GM19238 (cell line): Measurements from ENCODE around the gene BAIAP2L1.
A peak's percentile ranks its signal among the peaks of the same experiment; 100 is the strongest.

Source experiments
- DNase-seq: peaks from one replicate; pipeline ENCODE4 v3.0.0; 2011; ENCODE audit warnings: low spot score; ENCODE audit not compliant: insufficient read length

Gene BAIAP2L1

DNA sequence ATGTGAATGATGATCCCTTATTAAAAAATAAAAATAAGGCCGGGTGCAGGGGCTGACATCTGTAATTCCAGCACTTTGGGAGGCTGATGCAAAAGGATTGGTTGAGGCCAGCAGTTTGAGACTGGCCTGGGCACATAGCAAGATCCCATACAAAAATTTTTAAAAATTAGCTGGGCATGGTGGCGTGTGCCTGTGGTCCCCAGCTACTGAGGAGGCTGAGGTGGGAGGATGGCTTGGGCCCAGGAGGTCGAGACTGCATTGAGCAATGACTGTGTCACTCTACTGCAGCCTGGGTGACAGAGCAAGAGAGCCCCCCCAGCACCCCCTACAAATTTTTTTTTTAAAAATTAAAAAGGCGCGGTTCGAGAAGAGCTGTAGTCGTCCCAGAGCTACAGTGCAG is 120.6 kb downstream of the BAIAP2L1 start:
- DNase-seq = no peak

DNA sequence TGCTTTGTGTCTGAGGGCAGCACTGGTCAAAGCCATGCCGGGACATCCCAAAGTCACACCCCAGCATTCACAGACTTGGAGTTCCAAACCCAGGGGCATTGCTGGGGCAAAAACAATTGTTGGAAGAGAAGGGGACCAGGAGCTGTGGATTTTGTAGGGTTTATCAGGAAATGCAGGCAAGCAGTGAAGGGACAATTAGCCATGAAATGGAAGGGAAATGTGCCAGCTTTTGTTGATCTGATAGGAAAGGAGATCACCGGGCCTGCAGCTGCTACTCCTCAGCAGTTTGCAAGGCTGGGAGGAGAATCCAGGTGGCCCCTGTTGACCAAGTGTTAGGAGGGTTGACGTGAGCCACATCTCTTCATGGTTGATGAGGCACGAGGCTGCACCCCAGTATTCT is 122.0 kb downstream of the BAIAP2L1 start:
- no peak for DNase-seq

DNA sequence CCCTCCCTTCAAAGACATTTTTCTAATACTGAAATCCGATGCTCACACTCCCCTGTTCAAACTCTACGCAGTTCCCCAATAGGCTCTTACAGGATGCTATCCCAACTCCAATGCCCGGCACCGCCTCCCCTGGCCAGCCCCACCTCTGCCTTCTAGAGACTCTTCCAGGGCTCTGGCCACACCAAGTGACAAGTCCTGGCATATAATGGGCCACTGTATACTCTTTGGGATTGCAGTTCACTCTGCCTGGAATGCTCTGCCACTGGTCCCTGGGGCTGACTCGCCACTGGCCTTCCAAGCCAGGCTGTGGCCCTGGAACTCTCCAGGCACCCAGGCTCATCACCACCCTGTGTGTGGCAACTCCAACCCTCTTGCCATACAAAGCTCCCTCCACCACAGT is 122.5 kb downstream of the BAIAP2L1 start:
- no peak for DNase-seq

DNA sequence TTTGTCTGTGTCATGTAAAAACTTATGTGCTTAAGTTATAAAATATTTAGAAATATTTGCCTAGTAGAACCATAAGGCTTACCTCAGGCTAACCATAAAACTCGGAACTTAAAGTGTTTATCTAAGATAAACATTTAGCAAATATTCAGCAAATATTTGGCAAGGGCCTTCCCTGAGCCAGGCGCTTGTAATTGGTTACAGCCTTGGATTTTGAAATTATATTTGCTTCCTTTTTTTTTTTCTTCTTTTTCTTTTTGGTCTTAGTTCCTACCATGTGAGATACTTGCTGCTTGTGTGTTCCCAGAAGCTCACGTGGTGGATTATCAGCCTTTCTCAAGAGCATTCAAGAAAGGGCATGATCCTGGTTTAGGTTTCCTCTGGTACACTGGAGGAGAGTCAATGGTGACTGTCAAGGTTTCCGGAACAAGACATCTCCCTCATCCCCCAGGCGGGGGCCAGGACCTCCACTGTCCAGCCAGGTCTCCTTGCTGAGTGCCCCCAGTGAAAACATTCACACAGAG is 124.6 kb downstream of the BAIAP2L1 start:
- no peak for DNase-seq

DNA sequence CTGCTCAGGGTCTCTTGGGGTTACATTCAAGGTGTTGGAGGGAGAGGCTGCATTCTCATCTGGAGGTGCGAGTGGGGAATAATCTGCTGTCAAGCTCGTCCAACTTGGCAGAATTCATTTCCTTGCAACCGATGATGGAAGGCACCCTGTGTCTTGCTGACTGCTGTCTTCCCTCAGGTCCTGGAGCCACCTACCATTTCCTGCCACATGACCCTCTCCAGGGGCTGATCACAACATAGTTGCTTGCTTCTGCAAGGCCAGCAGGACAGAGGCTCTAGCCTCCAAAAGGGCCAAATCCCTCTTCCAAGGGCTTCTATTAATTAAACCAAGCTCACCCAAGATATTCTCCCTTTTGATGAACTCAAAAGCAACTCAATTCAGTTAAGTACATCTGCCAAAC is 133.6 kb downstream of the BAIAP2L1 start:
- no peak for DNase-seq

DNA sequence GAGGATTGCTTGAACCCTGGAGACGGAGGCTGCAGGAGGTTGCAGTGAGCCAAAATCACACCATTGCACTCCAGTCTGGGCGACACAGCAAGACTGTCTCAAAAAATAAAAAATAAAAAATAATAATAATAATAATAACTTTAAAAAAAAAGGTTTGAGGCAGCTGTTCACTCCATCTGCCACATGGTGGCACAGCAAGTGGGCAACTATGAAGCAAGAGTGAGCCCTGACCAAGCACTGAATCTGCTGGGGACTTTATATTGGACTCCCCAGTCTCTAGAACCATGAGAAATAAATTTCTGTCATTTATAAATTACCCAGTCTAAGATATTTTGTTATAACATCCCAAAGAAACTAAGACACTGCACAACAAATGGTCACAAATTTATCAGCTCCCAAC is 134.1 kb downstream of the BAIAP2L1 start:
- no peak for DNase-seq

DNA sequence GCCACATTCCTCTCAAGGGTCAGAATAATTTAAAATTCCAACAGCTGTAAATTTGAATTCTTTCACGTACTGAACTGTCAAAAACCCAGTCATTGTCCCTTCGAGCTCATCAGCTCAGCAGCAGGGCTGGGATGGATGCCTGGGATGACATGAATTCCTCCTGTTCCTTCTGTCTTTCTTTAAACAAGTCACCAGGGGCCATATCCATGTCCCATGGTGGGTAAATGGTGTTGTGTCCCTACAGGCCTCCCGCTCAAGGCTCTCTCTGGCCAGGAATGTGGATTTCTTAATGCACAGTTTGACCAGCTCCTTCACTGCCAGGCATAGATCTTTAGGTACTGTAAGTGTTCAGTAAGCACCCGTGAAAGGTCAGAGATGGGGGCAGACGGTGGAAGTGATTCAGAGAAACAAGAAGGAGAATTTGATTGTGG is 135.0 kb downstream of the BAIAP2L1 start:
- DNase-seq = no peak

DNA sequence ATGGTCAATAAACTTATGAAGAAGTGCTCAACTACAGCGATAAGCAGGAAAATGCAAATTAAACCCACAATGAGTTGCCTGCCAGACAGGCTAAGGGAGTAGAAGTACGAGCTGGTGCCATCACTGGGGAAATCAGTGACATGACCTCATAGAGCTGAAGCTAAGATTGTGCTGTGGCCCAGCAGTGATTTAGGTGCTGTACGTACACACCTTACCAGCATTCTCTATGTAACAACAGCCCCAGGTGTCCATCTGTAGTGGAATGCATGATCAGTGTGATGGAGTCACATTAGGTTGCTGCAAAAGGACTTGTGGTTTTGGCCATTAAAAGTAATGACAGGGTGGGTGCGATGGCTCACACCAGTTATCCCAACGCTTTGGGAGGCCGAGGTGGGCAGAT is 143.2 kb downstream of the BAIAP2L1 start:
- no peak for DNase-seq

DNA sequence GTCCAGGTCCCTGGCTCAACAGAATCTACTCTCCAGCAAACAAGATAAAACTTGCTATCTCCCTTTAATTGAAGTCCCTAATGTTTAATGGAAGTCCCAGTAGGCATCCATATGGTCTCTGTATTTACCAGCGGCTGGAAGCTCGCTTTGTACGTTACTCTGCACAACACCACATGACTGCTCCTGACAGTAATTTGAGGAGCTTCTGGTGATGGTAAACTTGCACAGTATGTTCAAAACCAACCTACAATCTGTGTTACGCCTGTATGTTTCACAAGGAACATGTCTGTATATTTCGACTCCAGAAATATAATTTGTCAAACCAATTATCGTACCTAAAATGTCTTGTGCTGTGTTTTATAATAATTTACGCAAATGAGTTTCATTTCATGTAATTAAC is 144.5 kb downstream of the BAIAP2L1 start:
- no peak for DNase-seq

DNA sequence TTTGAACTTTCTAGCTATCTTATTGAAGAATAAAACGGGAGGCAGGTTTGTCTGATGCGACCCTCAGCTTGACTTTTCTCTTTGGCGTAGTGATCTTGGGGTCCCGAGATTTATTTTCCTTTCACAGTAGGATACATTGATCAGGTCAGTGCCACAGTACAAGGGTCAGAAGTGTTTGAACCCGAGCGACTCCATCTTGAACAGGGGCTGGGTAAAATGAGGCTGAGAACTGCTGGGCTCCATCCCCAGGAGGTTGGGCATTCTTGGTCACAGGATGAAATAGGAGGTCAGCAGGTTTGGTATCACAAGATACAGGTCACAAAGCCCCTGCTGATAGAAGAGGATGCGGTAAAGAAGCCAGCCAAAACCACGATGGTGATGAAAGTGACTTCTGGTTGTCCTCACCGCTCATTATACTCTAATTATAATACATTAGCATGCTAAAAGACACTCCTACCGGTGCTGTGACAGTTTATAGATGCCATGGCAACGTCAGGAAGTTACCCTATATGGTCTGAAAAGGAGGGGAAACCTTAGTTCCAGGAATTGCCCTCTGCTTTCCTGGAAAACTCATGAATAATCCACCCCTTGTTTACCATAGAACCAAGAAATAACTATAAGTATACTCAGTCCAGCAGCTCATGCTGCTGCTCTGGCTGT is 145.8 kb downstream of the BAIAP2L1 start:
- no peak for DNase-seq

DNA sequence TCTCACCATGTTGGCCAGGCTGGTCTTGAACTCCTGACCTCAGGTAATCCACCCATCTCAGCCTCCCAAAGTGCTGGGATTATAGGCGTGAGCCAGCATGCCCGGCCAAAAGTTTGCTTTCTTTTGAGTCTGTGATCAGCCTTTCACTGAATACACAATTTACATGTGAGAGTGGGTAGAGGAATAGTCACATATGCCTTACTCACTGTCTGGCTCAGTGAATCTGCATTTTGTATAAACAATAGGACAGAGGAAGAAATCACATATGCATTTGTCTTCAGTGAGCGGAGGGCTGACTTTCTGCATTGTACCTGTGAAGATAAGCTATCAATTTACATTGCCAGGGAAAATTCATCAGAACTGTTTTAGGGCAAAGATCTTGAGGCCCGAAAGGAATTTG is 146.4 kb downstream of the BAIAP2L1 start:
- no peak for DNase-seq

DNA sequence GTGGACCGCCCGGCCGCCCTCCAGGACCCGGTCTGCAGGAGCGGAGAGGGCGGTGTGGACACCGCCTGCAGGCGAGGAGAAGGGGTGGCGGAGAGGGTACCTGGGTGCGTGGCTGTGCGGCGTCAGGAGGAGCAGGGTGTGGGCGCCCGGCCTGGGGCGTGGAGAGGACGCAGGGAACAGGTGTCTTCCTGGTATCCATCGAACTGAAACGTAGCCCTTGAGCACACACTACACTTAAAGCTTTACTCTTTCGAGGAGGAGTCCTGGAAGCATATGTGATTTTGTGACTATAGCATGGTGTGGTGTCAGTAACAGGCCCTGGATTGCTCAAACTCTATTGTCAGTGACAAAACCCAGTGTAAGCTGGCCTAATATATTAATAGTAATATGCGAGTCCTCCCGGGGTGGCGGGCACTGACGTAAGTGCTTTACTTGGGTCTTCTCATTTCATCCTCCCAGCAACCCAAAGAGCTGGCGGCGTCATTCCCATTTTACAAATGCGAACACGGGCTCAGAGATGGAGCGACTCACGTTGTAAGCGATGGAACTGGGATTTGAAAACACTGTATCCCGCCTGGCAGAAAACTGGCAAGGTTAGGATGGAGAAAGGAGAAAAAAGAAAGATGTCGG is 148.3 kb downstream of the BAIAP2L1 start:
- DNase-seq = no peak

DNA sequence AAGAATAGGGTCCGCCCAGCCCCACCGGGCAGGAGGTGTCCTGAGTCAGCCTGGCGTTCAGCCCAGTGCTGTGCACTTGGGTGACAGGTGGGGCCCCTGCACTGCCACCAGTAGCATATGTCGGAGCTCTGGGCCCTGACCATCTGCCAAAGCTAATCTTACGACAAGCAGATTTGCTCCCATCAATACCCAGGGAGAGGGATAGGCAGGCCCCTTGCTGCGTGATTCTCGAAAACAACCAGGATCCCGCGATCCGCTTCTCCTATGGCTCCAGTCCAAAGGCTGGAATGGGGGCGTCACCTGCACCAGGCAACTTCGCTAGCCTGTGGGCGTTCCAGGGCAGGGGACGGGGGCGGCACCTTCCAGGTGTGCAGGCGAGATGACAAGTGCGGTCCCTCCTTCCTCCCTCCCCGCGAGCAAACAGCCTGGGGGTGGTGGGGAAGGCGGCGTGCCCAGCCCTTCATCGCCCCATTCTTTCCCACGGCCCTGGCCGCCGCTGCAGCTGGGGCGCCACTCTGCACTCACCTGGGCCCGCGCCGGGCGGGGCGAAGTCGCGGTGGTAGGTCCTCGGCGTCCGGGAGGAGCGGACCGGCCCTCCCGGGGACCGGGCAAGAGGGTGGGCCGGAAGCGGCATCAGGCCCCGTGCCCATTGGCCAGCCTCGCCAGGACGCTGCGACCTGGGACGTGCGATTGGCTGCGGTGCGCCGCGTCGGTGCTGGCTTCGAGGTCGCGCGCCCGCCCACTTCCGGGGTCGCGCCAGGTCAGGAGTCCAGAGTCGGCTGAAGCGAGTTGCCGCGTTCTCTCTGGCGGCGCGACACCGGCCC is 149.1 kb downstream of the BAIAP2L1 start, which contains the start of gene TECPR1:
TSS of gene TECPR1 (minus strand) at position 632 of the 824 bp plus-strand sequence. CDS start 6,086 bp downstream, outside the sequence.
- DNase-seq = peak; percentile 99

DNA sequence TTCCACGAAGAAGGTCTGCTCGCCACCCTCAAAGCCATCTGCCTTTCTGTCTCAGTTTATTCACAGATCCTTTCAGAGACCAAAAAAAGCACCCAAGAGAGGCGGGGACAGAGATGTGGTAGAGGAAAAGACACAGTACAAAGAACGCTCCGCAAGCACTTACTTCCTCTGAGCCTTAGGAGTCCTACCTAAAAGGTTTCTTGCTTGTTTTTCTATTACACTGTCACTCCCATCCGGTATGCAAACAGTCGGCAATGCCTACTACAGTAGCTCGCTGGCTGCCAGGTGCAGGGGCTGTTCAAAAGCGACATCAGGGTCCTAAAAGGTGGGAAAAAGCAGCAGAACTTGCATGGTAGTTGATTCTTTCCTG is 149.7 kb downstream of the BAIAP2L1 start:
- DNase-seq = no peak

DNA sequence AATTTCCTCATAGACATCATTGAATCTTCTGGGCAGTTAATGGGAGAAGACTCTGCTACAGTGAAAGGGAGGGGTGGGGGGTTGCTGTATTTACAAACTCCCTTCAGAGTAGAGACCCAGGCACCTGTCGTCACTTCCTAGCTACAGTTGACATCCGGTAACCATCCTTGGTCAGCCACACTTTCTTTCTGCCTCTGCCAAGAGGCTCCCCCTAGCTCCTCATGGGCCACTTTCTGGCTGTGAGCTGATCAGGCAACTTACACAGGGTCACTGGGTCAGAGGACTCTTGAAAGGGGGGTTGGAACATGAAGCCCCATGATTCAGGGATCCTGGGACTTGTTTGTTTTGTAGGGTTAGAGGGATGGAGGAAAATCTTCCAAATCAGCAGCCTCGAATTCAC is 150.1 kb downstream of the BAIAP2L1 start:
- peak; percentile 42 for DNase-seq

DNA sequence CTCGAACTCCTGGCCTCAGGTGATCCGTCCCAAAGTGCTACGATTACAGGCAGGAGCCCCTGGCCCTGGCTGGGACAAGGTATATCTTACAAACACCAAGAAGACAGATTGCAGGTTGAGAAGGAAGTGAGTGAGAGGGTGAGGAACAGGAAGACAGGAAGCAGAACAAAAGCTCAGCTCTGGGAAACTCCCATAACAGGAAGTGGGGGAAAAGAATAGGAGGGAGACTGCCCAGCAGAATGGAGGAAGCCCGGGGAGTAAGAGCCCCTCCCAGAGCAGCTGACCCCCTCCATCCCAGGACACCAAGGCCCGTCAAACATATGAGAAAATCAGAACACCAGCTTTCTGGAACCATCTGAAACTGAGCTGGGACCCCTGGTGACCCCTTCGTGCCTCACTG is 151.8 kb downstream of the BAIAP2L1 start:
- no peak for DNase-seq

DNA sequence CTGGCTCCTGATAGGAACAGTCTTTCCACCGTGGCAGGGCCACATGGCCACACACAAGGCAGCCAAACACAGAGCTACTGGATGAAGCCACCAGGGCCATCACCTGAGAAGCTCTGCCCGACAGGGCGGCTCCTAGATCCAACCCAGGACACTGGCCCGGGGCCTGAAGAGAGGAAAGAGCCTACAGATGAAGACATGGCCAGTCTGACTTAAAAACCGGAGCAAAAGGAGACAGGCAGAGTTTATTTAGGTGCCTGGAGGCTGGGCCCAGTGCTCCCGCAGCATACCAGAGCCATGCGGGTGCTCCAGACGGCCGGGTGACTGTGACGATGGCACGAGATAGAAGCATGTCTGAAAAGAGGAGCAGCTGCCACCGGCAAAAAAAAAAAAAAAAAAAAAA is 152.7 kb downstream of the BAIAP2L1 start:
- no peak for DNase-seq

DNA sequence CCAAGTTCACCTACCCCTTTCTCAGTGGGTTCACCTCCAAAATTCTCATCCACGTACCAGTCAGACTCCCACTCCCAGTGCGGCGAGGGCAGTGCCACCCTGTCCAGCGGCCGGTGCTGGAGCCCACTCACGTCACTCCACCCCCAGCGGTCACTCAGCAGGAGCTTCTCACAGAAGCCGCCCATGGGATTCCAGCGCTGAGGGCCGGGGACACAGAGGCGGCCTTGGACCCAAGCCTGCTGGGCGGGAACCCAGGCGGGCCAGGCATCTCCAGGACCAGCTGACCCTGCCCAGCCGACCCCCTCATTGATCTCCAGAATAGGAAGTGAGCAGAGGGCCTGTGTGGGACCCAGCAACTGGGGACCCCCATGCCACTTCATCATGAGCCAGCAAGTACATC is 156.0 kb downstream of the BAIAP2L1 start:
- DNase-seq = no peak

DNA sequence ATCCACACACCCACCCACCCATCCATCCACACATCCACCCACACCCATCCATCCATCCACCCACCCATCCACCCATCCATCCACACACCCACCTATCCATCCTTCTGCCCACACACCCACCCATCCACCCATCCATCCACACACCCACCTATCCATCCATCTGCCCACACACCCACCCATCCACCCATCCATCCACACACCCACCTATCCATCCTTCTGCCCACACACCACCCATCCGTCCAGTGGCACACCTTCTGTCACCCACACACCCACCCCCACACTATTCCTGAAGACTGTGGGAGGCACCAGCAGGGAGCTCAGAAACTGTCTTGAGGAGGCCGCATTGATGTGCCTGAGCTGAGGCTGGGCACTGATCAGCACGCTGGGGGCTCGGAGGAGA is 158.0 kb downstream of the BAIAP2L1 start:
- no peak for DNase-seq

DNA sequence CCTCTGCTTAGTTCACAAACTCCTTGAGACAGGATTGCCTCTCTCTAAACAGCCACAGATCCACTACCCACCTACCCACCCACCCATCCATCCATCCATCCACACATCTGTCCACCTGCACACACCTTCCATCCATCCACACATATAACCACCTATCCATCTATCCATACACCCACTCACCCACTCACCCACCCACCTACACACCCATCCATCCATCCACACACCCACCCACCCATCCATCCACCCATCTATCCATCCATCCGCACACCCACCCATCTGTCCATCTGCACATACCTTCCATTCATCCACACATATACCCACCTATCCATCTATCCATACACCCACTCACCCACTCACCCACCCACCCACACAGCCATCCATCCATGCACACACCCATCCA is 158.5 kb downstream of the BAIAP2L1 start:
- no peak for DNase-seq

DNA sequence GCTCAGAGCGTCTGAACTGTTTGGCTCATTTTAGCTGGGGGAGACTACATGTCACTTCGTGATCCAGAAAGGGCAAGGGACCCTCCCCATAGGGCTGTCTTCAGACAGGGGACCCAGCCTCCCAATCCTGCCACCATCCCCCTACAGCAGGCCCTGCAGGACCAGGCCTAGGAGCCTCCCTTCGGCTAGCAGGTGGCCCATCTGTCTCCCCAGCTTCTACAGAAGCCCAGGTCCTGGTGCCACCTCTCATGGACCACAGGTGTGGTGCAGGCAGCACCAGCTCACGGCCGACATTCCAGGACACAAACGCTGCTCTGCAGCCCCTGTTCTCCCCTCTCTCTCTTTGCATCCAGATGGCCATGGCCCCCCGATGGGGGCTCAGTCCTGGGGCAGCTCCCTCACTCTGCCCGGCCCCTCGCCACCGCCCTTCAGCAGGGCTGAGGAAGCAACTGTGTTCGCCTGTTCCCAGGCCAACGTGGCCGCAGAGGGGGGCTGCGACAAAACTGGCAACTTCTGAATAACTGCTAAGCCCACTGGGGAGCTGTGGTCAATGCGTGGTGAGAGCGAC is 159.1 kb downstream of the BAIAP2L1 start:
- DNase-seq = no peak
